HS-27A (cell line): ENCODE measurements around the gene TTC38.

Experiments used
- DNase-seq: peaks from one replicate; pipeline ENCODE4 v3.0.0-alpha.2; 2012; ENCODE audit warnings: low read depth, missing footprints

TTC38 gene

DNA sequence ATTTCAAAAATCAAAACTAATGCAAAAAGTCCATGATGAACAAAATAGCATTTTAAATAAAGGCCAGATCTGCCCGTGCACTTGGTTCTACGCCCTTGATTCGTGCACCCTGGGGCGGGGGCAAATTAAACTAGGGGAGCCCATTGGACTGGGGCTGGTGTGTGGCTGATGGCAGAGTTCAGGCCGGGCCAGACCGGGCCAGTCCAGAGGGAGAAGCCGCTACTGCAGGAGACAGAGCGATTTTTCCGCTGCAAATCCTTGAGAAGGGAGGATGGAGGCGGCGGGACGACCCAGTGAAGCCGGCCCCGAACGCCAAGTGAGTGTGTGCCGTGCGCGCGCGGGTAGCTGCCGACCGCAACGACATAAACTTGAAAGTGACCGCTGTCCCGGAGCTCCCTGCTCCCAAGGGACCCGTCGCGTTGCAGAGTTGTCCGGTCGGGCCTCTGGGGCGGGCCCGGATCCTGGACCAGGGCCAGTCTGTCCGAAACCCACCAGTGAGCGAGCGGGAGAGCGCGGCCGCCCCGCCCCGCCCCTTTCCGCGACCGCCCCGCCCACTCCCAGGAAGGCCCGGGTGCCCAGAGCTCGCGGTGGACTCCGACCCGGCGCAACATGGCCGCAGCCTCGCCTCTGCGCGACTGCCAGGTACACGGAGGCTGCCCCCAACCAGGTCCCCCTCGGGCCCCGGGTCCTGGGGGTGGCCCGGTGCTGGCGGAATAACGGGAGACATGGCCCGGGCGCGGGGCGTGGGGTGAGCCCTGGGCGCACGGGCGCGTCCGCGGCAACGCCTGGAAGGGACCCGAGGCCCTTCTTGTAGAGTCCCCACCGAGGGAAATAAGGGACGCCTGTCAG is at the start of gene TTC38:
Gene TTC38, plus strand, starts transcription at position 578 of the 849 bp plus-strand sequence. Its CDS starts 32 bp downstream, at position 610.
- DNase-seq = peak; percentile 42

GRCh38 chr22:46219636-46220035 is 48.2 kb upstream of the TTC38 start:
- no peak for DNase-seq

GRCh38 chr22:46220921-46221320 is 46.9 kb upstream of the TTC38 start:
- no peak for DNase-seq

- no peak for DNase-seq
Measured at GRCh38 chr22:46224044-46224897, 43.5 kb upstream of the TTC38 start.

- DNase-seq = no peak
Measured at GRCh38 chr22:46224898-46225290, 42.9 kb upstream of the TTC38 start.

- no peak for DNase-seq
Measured at GRCh38 chr22:46225631-46226030, 42.2 kb upstream of the TTC38 start.

DNA sequence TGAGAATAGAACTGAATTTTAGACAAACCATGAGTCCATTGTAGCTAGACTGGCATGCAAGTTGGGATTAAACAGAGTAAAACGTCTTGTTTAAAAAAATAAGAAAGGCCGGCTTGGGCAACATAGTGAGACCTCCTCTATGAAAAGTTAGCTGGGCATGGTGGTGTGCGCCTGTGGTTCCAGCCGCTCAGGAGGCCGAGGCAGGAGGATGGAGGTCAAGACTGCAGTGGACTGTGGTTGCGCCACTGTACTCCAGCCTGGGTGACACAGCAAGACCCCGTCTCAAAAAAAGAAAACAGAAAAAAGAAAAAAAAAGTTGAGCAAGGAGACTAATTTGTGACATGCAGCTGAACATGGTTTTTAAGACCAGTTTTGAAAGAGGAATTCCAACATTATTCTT is 41.2 kb upstream of the TTC38 start:
- DNase-seq = no peak

GRCh38 chr22:46229701-46230100 is 38.1 kb upstream of the TTC38 start:
- no peak for DNase-seq

DNA sequence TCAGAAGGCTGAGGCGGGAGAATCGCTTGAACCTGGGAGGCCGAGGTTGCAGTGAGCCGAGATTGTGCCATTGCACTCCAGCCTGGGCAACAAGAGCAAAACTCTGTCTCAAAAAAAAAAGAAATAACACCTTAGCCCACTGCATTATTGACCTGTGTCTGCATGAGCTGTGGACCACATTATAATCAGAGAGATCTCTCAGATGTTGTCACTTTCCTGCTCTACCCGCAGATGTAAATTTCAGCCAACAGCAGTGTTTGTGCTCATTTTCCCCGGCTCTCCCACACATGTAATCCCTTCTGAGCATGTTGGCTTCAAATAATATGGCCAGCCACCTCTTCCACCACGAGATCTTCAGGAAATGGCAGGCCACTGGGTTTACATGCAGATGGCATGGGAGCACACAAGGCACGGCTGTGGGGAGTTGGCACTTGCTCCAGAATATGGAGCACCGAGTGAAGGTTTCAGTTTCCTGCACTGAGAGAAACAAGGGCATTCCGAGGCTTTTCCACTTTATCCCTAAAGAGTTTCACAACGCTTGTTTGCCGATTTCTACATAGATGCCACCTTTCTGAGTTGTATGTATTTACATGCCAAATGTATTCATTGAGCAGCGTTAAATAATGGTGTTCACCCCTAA is 37.4 kb upstream of the TTC38 start:
- DNase-seq = no peak

DNA sequence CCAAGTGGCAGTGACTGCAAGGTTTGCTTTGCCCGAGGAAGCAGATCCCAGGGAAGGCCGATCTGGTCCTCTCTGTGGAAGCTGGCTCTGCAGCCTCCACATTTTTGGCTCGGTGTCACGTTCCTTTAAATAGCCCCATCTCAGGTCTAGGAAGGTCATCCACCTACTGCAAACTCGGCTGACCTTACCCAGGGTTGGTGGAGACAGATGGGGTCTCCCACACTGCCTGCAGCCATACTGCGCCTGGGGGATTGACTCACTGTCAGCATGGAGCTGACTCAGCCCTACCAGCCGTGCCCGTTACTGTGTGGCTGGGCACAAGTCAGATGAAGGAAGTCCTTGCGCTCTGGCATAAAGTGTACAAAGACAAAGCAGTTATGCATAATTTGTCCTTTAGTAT is 34.6 kb upstream of the TTC38 start:
- no peak for DNase-seq

GRCh38 chr22:46234969-46235368 is 32.8 kb upstream of the TTC38 start:
- no peak for DNase-seq

- no peak for DNase-seq
Measured at GRCh38 chr22:46237453-46238124, 30.2 kb upstream of the TTC38 start.

DNA sequence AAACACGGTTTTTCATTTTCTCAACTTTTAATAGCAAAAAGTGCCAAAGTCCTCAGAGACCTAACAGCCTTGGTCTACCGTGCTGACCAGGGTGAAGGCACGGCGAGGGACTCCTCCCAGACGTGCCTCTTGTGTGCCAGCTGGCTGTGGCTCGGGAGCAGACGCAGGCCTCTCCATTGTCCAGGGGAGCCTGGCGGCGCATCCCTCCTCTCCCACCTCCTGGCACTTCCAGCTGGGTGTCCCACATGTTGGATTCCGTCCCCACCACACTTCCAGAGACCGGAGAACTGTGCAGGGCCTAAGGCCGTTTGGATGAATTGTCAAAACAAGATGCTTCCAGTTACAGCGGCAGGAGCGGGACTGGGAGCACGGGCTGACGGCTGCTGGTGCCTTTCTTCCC is 29.3 kb upstream of the TTC38 start:
- DNase-seq = no peak

GRCh38 chr22:46239261-46240048 is 28.4 kb upstream of the TTC38 start:
- DNase-seq = no peak

- DNase-seq = no peak
Measured at GRCh38 chr22:46240073-46240472, 27.7 kb upstream of the TTC38 start.

DNA sequence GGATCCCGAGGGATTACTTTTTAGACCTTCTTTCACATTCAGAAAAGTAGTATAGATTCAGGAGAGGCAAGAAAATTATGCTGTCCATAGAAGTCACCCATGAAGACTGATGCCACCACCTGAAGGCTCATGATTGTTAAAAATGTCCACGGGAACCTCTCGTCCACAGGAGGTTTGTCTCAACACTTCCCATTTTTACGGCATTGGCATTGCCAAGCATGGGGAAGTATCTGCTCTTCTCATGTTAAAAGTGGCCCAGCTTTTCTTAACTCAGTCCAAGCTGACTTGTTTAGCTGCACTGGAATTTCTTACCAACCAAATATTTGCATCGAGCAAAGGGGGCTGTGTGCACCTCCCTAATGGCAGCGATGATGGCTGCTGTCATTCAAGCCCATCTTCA is 27.3 kb upstream of the TTC38 start:
- DNase-seq = no peak

DNA sequence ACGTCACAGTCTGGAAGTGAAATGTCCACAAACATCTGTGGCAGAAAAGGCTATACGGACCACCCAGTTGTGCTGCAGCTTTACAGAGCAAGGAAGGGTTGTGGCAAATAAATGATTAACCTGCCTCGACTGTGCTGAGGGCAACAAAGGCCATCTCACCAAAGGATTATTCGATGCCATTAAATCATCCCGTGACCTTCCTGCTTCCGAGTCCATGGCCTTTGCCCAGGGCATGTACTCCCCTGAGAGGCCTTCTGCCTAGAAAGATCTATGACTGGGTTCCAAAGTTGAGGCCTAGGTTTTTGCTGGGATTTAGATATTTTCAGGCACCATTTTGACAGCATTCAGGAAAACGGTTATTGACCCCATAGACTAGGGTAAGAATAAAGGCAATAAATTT is 26.9 kb upstream of the TTC38 start:
- no peak for DNase-seq

GRCh38 chr22:46241396-46242007 is 26.3 kb upstream of the TTC38 start:
- DNase-seq = no peak

DNA sequence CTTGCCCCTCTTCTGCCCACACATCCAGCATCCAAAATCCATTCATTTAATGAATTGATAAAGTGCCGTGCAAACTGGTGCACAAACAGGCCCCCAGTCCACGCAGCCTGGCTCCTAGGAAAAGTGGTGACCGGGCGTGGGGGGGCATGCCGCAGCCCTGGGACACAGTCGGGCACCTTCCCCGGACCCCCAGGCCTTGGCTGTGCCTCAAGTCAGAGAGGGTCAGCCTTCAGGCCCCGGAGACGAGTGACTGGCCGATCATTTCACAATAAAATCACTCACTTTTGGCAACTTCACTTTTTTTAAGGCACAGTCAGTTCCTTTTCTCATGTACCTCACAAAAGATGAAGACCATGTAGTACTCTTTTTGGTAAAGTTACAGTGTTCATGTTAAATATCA is 25.7 kb upstream of the TTC38 start:
- no peak for DNase-seq

GRCh38 chr22:46244771-46245170 is 23.0 kb upstream of the TTC38 start:
- no peak for DNase-seq

DNA sequence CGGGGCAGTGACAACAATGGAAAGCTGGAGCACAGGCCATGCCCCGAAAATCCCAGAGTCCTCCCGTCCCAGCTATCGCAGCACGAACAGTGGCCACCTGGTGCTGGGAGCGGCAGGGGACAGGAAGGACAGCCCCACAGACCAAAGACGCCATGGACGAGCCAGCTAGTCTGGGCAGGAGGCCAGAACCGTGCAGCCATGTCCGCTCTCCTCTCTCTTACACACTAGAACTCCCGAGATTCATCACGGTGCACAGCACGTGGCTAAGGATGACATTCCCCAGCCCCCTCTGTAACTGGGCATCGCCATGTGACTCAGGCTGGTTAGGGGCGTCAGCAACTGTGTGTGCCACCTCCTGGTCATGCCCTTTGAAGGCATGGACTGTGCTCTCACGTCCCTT is 22.3 kb upstream of the TTC38 start:
- DNase-seq = no peak
